ENCODE results near the gene SMIM10.

GRCh38 chrX:134998246-134998645, 7.5 kb downstream of the SMIM10 start:
- TF ChIP-seq POLR2AphosphoS5 (IDR thresholded peaks at IDR 0.05): no peak
- no peak for TF ChIP-seq CTCF (IDR thresholded peaks at IDR 0.05 in 8 of 11, conservative IDR thresholded peaks at IDR 0.05 in 3 of 11)

All from spleen (tissue), 7 donors.